OCI-LY7 (cell line): Measurements from ENCODE around the gene PHACTR1.

Source experiments
- CTCF ChIP-seq: fragments of 200-600 bp; sonication (generic); conservative IDR thresholded peaks from 2 replicates; pipeline ENCODE4 v1.5.1; 2014; ENCODE audit warnings: mild to moderate bottlenecking, antibody characterized with exemption, low read length, moderate library complexity, mixed read lengths
- EZH2phosphoT487 ChIP-seq: fragments of 200-600 bp; sonication (generic); IDR thresholded peaks from 2 replicates; pipeline ENCODE4 v1.6.1; 2018; ENCODE audit warnings: low read depth, borderline replicate concordance, mild to moderate bottlenecking, mixed run types, antibody characterized with exemption, low read length, moderate library complexity, mixed read lengths

GRCh38 chr6:12977806-12978205, 261.2 kb downstream of the PHACTR1 start:
- TF ChIP-seq CTCF: no peak
- no peak for TF ChIP-seq EZH2phosphoT487
